Parathyroid adenoma (tissue), 2 donors: ENCODE measurements around the gene AMZ2.

ENCODE experiments used
- H2AFZ ChIP-seq: fragments of 300-600 bp; sonication (generic); one replicate; pipeline ENCODE4 v1.7.0; 2017; ENCODE audit warnings: antibody characterized with exemption, mild to moderate bottlenecking
- H3K27ac ChIP-seq: fragments of 300-600 bp; sonication (generic); one replicate; pipeline ENCODE4 v1.7.0; 2017
- H3K27me3 ChIP-seq: fragments of 300-600 bp; sonication (generic); one replicate; pipeline ENCODE4 v1.7.0; 2017; ENCODE audit warnings: low read length; ENCODE audit not compliant: control insufficient read depth, insufficient read depth
- H3K36me3 ChIP-seq: fragments of 300-600 bp; sonication (generic); one replicate; pipeline ENCODE4 v1.7.0; 2017; ENCODE audit warnings: low read length; ENCODE audit not compliant: control insufficient read depth, insufficient read depth
- H3K4me1 ChIP-seq: fragments of 300-600 bp; sonication (generic); one replicate; pipeline ENCODE4 v1.7.0; 2017; ENCODE audit warnings: control low read depth
- H3K4me2 ChIP-seq: fragments of 300-600 bp; sonication (generic); one replicate; pipeline ENCODE4 v1.7.0; 2017; ENCODE audit warnings: low read length
- H3K4me3 ChIP-seq: fragments of 300-600 bp; sonication (generic); one replicate; pipeline ENCODE4 v1.7.0; 2017; ENCODE audit warnings: low read depth, low read length
- H3K79me2 ChIP-seq: fragments of 300-600 bp; sonication (generic); one replicate; pipeline ENCODE4 v1.7.0; 2017; ENCODE audit warnings: control low read depth
- H3K9ac ChIP-seq: fragments of 300-600 bp; sonication (generic); one replicate; pipeline ENCODE4 v1.7.0; 2017; ENCODE audit warnings: mild to moderate bottlenecking
- H3K9me3 ChIP-seq: fragments of 300-600 bp; sonication (generic); one replicate; pipeline ENCODE4 v1.7.0; 2017; ENCODE audit warnings: low read length; ENCODE audit not compliant: control insufficient read depth
- TF ChIP-seq, protein P1 (sequence below): fragments of 300-600 bp; sonication (generic); IDR thresholded peaks from one replicate; pipeline ENCODE4 v1.7.0; 2017; ENCODE audit warnings: antibody characterized with exemption, mild to moderate bottlenecking
- donor health status: primary hyperparathyroidism.

The AMZ2 gene

DNA sequence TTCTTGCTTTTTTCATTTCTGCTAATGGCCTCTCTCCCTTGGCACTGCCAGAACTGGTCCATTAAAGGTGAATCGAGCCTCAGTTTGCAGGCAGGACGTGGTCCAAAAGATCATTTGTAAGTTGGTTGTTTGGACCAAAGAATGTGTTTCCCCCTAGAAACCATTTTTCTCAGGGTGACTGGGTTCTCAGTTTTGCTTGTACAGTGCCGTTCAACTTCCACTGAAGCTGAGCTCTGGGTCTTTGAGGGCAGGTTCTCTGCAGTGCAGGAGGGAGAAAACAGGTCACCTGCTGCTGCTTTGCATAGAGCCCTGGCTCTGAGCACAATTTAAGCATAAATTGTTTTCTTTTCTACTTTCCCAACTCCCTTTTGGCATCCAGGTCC lies 9.0 kb upstream of the AMZ2 start:
- no peaks in the 10 kb centered on the region for H3K9me3 ChIP-seq
- no peak overlapping the region for H3K4me3 ChIP-seq
- TF ChIP-seq, protein P1, sequence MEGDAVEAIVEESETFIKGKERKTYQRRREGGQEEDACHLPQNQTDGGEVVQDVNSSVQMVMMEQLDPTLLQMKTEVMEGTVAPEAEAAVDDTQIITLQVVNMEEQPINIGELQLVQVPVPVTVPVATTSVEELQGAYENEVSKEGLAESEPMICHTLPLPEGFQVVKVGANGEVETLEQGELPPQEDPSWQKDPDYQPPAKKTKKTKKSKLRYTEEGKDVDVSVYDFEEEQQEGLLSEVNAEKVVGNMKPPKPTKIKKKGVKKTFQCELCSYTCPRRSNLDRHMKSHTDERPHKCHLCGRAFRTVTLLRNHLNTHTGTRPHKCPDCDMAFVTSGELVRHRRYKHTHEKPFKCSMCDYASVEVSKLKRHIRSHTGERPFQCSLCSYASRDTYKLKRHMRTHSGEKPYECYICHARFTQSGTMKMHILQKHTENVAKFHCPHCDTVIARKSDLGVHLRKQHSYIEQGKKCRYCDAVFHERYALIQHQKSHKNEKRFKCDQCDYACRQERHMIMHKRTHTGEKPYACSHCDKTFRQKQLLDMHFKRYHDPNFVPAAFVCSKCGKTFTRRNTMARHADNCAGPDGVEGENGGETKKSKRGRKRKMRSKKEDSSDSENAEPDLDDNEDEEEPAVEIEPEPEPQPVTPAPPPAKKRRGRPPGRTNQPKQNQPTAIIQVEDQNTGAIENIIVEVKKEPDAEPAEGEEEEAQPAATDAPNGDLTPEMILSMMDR: no peak
- H3K4me2 ChIP-seq: no peak overlapping the region
- H3K9ac ChIP-seq: no peak overlapping the region
- no peak overlapping the region for H3K27ac ChIP-seq
- no peaks in the 10 kb centered on the region for H3K79me2 ChIP-seq
- peak overlapping the region; percentile 63 for H2AFZ ChIP-seq
- H3K4me1 ChIP-seq: peaks cover 14% of the 10 kb centered on the region
- no peaks in the 10 kb centered on the region for H3K27me3 ChIP-seq
- no peaks in the 10 kb centered on the region for H3K36me3 ChIP-seq

DNA sequence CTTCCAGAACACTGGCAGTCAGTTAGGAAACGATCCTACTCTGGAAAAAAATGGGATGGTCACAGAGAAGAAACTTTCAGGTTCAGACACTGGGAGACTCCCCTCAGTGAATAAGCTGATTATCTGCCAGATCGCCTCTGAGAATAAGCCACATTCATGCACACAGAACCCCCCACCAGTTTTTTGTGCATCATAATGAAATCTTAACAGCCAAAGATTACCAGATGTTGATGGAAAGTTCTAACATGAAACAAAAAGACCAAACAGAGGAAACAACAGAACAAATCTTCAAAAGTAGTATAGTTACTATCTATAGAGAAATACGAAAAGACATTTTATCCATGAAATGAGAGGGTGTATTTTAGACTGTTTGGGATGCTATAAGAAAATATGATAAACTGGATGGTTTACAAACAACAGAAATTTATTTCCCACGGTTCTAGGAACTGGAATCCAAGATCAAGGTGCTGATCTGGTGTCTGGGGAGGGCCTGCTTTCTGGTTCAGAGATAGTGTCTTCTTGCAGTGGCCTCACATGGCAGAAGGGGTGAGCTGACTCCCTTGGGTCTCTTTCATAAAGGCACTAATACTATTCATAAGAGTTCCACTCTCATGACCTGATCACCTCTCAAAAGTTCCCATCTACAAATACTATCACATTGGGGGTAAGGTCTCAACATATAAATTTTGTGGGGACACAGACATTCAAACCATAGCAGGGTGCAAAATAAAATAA lies 8.0 kb upstream of the AMZ2 start:
- no peak overlapping the region for H3K4me2 ChIP-seq
- TF ChIP-seq, protein P1: no peak
- no peak overlapping the region for H3K27ac ChIP-seq
- H3K4me3 ChIP-seq: no peak overlapping the region
- no peak overlapping the region for H3K9ac ChIP-seq
- no peaks in the 10 kb centered on the region for H3K36me3 ChIP-seq
- no peak overlapping the region for H2AFZ ChIP-seq
- peaks cover 14% of the 10 kb centered on the region for H3K4me1 ChIP-seq
- H3K79me2 ChIP-seq: no peaks in the 10 kb centered on the region
- H3K27me3 ChIP-seq: no peaks in the 10 kb centered on the region
- no peaks in the 10 kb centered on the region for H3K9me3 ChIP-seq

DNA sequence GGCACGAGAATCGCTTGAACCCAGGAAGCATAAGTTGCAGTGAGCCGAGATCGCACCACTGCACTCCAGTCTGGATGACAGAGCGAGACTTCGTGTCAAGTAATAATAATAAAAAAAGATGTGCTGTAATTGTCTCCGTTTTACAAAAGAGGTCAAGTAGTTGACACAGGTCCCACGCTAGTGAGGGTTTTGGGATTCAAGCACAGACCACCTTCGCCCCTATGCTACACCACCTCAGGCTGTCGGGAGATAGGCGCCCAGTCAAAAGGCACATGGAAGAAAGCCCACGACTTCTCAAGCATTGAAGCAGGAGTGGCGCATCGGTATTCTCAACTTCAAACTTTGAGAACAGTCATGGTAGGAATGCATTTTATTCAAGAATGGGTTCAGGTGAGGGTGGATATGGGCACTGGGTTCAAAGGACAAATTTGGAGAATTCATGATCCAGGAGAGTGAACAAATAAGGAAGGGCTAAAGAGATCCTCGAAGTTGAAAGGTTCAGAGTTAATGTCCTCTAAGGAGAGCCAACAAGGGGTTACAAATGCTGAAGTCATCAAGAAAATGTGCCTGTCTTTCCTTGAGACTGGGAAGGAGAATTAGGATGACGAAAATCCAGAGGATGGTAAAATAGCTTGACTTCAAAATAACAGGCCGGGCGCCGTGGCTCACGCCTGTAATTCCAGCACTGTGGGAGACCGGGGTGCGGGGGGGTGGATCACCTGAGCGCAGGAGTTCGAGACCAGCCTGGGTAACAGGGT lies 1.4 kb upstream of the AMZ2 start:
- H2AFZ ChIP-seq: no peak overlapping the region
- no peaks in the 10 kb centered on the region for H3K4me1 ChIP-seq
- H3K36me3 ChIP-seq: no peaks in the 10 kb centered on the region
- no peaks in the 10 kb centered on the region for H3K79me2 ChIP-seq
- no peak overlapping the region for H3K9ac ChIP-seq
- no peaks in the 10 kb centered on the region for H3K9me3 ChIP-seq
- TF ChIP-seq, protein P1: no peak
- no peak overlapping the region for H3K27ac ChIP-seq
- H3K27me3 ChIP-seq: no peaks in the 10 kb centered on the region
- H3K4me2 ChIP-seq: no peak overlapping the region
- H3K4me3 ChIP-seq: no peak overlapping the region

DNA sequence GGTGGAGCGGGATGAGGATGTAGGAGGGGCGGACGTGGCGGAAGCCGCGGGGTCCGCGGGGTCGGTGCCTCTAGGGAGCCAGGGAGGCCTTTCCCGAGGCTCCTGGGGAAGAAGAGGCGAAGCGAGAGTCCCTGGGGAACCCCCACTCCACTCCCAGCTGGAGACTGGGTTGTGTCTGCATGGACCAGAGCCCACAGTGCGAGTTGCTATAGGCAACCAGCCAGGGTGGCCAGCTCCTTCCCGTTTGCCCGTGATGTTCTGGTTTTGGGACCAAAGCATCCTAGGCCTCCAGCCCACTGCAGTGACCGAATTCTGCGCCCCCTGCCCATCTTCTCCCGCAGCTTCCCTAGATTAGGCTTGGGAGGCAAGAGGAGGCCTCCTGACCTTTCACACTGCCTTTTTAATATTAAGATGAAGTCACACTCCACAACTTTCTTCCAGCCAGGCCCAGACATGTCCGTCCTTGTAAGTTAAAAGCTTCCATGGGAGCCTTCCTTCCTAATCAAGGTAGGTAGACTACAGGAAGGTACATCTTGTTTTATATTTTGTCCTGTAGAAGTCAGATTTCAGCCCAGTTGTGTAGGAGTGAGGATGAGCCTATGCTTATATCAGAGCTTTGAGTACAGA lies 469 bp downstream of the AMZ2 start:
- peak overlapping the region; percentile 86 for H3K9ac ChIP-seq
- TF ChIP-seq, protein P1: no peak
- no peaks in the 10 kb centered on the region for H3K36me3 ChIP-seq
- H3K4me2 ChIP-seq: peak overlapping the region; percentile 95
- peak overlapping the region; percentile 88 for H3K27ac ChIP-seq
- H3K9me3 ChIP-seq: no peaks in the 10 kb centered on the region
- H3K4me1 ChIP-seq: no peaks in the 10 kb centered on the region
- H3K27me3 ChIP-seq: no peaks in the 10 kb centered on the region
- peak overlapping the region; percentile 77 for H3K4me3 ChIP-seq
- no peaks in the 10 kb centered on the region for H3K79me2 ChIP-seq
- H2AFZ ChIP-seq: peak overlapping the region; percentile 97
